DND-41 (cell line): ENCODE measurements around the gene GPC6.

Experiments
- ATAC-seq: fragments of 200-7000 bp; cut with Tn5 transposase; 3 replicates; pipeline ENCODE4 v1.9.1; 2021; ENCODE audit warnings: low read depth; ENCODE audit not compliant: insufficient read depth
- DNase-seq: peaks from one replicate; pipeline ENCODE4 v3.0.0-alpha.2; 2020
- H2AFZ ChIP-seq: 2 replicates; pipeline ENCODE4 v1.6.0; 2012; ENCODE audit warnings: low read depth, low read length
- H3K27ac ChIP-seq: 2 replicates; pipeline ENCODE4 v1.5.1; 2012; ENCODE audit warnings: low read length, inconsistent platforms
- H3K27me3 ChIP-seq: fragments of 200-600 bp; sonication (generic); 2 replicates; pipeline ENCODE4 v1.6.0; 2012; ENCODE audit warnings: low read length, mild to moderate bottlenecking, inconsistent platforms; ENCODE audit not compliant: insufficient read depth, poor library complexity
- H3K36me3 ChIP-seq: 2 replicates; pipeline ENCODE4 v1.5.1; 2012; ENCODE audit warnings: low read length, inconsistent platforms; ENCODE audit not compliant: insufficient read depth
- H3K4me1 ChIP-seq: 2 replicates; pipeline ENCODE4 v1.5.1; 2012; ENCODE audit warnings: mild to moderate bottlenecking, low read length; ENCODE audit not compliant: insufficient read depth
- H3K4me2 ChIP-seq: 2 replicates; pipeline ENCODE4 v1.6.0; 2012; ENCODE audit warnings: mild to moderate bottlenecking, moderate library complexity, low read length, inconsistent platforms; ENCODE audit not compliant: insufficient read depth
- H3K4me3 ChIP-seq, 2 experiments: fragments of 200-600 bp in 1 of 2; shearing (Covaris generic) in 1 of 2; 2 replicates each; pipeline ENCODE4 v1.5.1; 2012 to 2016; ENCODE audit warnings: inconsistent platforms in 2 of 2, low read length in 2 of 2, mild to moderate bottlenecking in 2 of 2, low read depth in 1 of 2, moderate library complexity in 1 of 2
- H3K79me2 ChIP-seq: 2 replicates; pipeline ENCODE4 v1.6.0; 2012; ENCODE audit warnings: low read length, inconsistent platforms; ENCODE audit not compliant: insufficient read depth
- H3K9ac ChIP-seq: 2 replicates; pipeline ENCODE4 v1.6.0; 2012; ENCODE audit warnings: low read depth, mild to moderate bottlenecking, inconsistent platforms, low read length, moderate library complexity
- H3K9me3 ChIP-seq: 2 replicates; pipeline ENCODE4 v1.5.1; 2012; ENCODE audit warnings: low read length, moderate library complexity, mild to moderate bottlenecking, inconsistent platforms; ENCODE audit not compliant: insufficient read depth, severe bottlenecking
- H4K20me1 ChIP-seq: 2 replicates; pipeline ENCODE4 v1.6.0; 2012; ENCODE audit warnings: low read length; ENCODE audit not compliant: insufficient read depth
- CTCF ChIP-seq: IDR thresholded peaks from 2 replicates; pipeline ENCODE4 v1.5.1; 2012; ENCODE audit warnings: borderline replicate concordance, low read length, moderate library complexity, mild to moderate bottlenecking; ENCODE audit not compliant: poor library complexity, severe bottlenecking; ENCODE audit errors: extremely low read depth
- EZH2 ChIP-seq: IDR thresholded peaks from 3 replicates; pipeline ENCODE4 v1.6.1; 2012; ENCODE audit warnings: borderline replicate concordance, low read depth, mild to moderate bottlenecking, moderate library complexity, low read length, inconsistent platforms; ENCODE audit not compliant: severe bottlenecking

Gene GPC6

GRCh38 chr13:93409816-93410215 is 183.2 kb downstream of the GPC6 start:
- Histone ChIP-seq H3K9me3 (no peaks in the 10 kb centered on the region), H3K79me2 (no peaks in the 10 kb centered on the region), H3K27ac (no peak overlapping the region), H2AFZ (no peak overlapping the region), H3K4me3 (no peak overlapping the region), H3K4me2 (no peak overlapping the region), H3K4me1 (no peaks in the 10 kb centered on the region), H3K36me3 (no peaks in the 10 kb centered on the region), H3K27me3 (no peaks in the 10 kb centered on the region), H4K20me1 (no peaks in the 10 kb centered on the region), H3K9ac (no peak overlapping the region)
- no peak for ATAC-seq
- DNase-seq: no peak
- no peak for TF ChIP-seq CTCF
- no peak for TF ChIP-seq EZH2

- Histone ChIP-seq H3K4me3 (no peak overlapping the region), H3K9ac (no peak overlapping the region), H2AFZ (no peak overlapping the region), H3K9me3 (no peaks in the 10 kb centered on the region), H3K79me2 (no peaks in the 10 kb centered on the region), H4K20me1 (no peaks in the 10 kb centered on the region), H3K27ac (no peak overlapping the region), H3K4me2 (no peak overlapping the region), H3K36me3 (no peaks in the 10 kb centered on the region), H3K27me3 (no peaks in the 10 kb centered on the region), H3K4me1 (no peaks in the 10 kb centered on the region)
- ATAC-seq (no peak), DNase-seq (no peak)
- no peak for TF ChIP-seq EZH2
- TF ChIP-seq CTCF: no peak
Observed at GRCh38 chr13:93411186-93411680, 184.6 kb downstream of the GPC6 start.

GRCh38 chr13:93412676-93413075 is 186.1 kb downstream of the GPC6 start:
- no peaks in the 10 kb centered on the region for H3K4me1 ChIP-seq

More at GRCh38 chr13:93412676-93413075, 186.1 kb downstream of the GPC6 start:
- Histone ChIP-seq H3K9ac (no peak overlapping the region), H4K20me1 (no peaks in the 10 kb centered on the region), H3K4me3 (no peak overlapping the region), H3K9me3 (no peaks in the 10 kb centered on the region), H3K36me3 (no peaks in the 10 kb centered on the region), H2AFZ (no peak overlapping the region), H3K79me2 (no peaks in the 10 kb centered on the region), H3K27ac (no peak overlapping the region), H3K27me3 (no peaks in the 10 kb centered on the region), H3K4me2 (no peak overlapping the region)
- DNase-seq: no peak
- TF ChIP-seq CTCF (no peak), EZH2 (no peak)
- ATAC-seq: no peak
